Fibroblast of villous mesenchyme (primary cell): ENCODE data around the gene SWT1. TPM values are rescaled to one million over a fixed set of nuclear protein-coding genes. Genes with fewer than 3 reads are reported as not detected.

ENCODE experiments used
- DNase-seq: peaks from one replicate; pipeline ENCODE4 v3.0.0-alpha.2; 2010; ENCODE audit warnings: low read depth
- H3K4me3 ChIP-seq: 2 replicates; pipeline ENCODE4 v1.5.1; 2011; ENCODE audit warnings: low read depth, mild to moderate bottlenecking, low read length
- total RNA-seq: library from RNA; depleted of rRNA; stranded (reverse); fragments of >200 nt; gene quantifications from 2 replicates; pipeline ENCODE4 v1.2.3, GENCODE V29; 2012
- TF ChIP-seq, protein P1 (sequence below): IDR thresholded peaks from 2 replicates; pipeline ENCODE4 v1.5.1; 2012; ENCODE audit warnings: low read depth, mild to moderate bottlenecking, low read length; ENCODE audit not compliant: insufficient read depth

The SWT1 gene
- total RNA-seq, 1 donor: 5.2 TPM

DNA sequence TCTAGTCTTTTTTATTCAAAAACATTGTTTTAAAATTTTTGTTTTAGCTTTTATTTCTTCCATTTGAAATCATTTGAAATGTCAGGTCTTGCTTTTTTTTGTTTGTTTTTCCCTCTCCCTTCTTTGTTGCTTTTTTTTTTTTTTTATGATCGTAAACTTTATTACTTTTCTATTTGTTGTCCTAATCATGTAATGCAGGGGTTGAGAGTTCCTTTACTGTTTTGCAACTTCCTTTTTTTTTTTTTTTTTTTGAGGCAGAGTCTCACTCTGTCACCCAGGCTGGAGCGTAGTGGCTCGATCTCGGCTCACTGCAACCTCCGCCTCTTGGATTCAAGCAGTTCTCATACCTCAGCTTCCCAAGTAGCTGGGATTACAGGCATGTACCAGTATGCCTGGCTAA is 135.3 kb downstream of the SWT1 start:
- no peak for DNase-seq
- H3K4me3 ChIP-seq: no peak overlapping the region
- TF ChIP-seq, protein P1, sequence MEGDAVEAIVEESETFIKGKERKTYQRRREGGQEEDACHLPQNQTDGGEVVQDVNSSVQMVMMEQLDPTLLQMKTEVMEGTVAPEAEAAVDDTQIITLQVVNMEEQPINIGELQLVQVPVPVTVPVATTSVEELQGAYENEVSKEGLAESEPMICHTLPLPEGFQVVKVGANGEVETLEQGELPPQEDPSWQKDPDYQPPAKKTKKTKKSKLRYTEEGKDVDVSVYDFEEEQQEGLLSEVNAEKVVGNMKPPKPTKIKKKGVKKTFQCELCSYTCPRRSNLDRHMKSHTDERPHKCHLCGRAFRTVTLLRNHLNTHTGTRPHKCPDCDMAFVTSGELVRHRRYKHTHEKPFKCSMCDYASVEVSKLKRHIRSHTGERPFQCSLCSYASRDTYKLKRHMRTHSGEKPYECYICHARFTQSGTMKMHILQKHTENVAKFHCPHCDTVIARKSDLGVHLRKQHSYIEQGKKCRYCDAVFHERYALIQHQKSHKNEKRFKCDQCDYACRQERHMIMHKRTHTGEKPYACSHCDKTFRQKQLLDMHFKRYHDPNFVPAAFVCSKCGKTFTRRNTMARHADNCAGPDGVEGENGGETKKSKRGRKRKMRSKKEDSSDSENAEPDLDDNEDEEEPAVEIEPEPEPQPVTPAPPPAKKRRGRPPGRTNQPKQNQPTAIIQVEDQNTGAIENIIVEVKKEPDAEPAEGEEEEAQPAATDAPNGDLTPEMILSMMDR: no peak

DNA sequence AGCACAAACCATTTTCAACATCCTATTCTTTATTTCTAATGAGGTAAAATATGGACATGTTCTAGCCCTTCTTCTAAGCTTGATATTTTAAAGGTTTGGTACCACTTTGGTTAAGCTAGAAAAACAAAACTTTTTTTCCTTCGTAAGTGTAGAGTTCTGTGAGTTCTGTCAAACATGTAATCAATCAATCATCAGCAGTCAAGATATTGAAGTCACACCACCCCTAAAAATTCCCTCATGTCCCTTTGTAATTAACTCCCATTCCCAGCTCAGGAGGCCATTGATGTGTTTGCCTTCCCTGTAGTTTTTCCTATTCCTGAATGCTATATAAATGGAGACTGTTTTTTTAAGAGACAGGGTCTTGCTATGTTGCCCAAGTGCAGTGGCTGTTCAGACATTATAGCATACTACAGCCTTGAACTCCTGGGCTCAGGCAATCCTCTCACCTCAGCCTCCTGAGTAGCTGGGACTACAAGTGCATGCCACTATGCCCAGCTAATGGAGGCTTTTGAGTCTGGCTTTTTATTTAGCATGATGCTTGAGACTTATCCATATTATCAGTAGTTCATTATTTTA is 137.1 kb downstream of the SWT1 start:
- no peak overlapping the region for H3K4me3 ChIP-seq
- TF ChIP-seq, protein P1: no peak
- no peak for DNase-seq

DNA sequence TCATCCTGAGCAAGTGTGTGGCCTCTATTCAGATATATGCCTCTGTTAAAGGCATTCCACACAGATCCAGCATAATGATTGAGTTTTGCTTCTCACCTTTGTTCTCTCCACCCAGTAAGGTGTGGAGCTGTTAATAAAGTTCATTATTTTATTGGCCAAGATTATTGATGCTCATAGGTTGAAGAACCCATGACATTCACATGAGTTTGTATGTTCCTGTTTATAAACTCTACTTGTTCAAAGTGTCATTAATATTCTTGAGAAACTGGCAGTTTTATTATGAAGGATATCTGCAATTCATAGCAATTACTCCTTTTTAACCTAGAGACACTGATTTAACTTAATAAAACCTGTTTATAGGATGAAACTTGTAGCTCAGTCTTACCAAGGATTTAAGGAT is 138.1 kb downstream of the SWT1 start:
- no peak for DNase-seq
- H3K4me3 ChIP-seq: no peak overlapping the region
- TF ChIP-seq, protein P1: no peak

DNA sequence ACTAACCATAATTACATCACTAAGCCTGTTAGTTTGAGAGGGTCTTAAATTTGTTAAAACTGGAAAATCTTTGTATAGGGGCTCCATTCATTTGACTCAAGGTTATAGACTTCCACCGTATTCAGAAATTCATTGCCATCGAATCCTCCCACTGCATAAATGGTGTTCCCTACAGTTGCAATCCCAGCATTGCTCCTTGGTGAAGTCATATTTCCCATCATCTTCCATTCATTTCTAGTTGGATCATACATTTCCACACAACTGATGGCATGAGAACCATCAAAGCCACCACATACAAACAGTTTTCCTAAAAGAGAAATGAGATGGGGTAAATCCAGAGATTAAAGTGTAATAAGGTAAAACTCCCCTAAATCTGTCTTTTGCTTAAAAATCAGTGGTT is 141.0 kb downstream of the SWT1 start:
- no peak overlapping the region for H3K4me3 ChIP-seq
- DNase-seq: no peak
- TF ChIP-seq, protein P1: no peak

DNA sequence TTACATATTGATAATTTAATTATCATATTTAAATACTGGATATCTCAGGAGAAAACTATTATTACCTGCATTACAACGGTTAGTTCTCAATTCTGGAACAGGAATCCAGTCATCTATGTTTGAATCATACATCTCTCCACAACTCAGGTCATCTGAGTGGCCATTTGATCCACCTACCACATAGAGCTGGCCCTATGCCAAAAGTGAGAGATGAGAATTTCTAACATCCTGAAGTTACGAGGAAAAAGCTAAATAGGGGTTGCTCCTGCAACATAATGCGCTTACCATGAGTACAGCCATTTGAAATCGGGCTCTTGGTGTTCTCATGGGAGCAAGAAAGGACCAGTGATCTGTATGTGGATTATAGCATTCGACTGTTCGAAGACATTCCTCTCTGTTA is 143.2 kb downstream of the SWT1 start:
- no peak for DNase-seq
- TF ChIP-seq, protein P1: no peak
- H3K4me3 ChIP-seq: no peak overlapping the region

DNA sequence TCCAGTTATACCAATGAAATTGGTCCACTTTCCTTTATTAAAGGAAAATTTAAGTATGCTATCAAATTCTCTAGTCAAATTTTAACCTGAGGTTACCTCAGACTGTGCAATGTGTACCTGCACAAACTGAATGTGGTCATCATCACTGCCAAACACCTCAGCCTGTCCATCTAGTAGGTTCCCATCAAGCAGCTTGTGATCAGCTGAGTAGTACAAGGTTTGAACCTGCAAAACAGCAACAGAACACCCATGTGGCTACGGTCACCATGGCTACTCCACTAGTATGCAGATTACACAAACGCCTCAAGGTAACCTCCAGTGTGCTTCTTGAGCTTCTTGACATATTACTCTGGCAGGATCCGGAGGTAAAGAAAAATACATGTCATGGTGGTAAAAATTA is 148.5 kb downstream of the SWT1 start:
- TF ChIP-seq, protein P1: no peak
- H3K4me3 ChIP-seq: no peak overlapping the region
- DNase-seq: no peak

DNA sequence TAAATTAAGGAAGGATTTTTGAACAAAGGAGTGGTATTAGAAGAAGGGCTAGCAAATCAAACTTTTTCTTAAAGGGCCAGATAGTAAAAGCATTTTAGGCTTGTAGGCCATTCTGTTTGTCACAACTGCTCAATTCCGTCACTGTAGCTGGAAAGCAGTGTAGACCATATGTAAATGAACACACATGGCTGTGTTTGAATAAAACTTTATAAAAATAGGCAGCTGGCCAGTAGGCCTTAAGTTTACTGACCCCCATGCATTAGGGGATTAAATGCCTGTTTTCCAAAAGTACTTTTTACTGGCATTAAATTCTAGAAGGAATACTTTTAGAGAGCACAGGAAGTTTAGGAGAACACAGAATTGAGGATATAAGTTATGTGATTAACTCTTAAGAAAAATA is 151.2 kb downstream of the SWT1 start:
- TF ChIP-seq, protein P1: no peak
- DNase-seq: no peak
- H3K4me3 ChIP-seq: no peak overlapping the region
